Stimulated activated CD4-positive, alpha-beta T cell treated with anti-CD3 and anti-CD28 coated beads, Interleukin-1b, Interleukin-23, amount 100 ng/mL, for 24 hours (primary cell): Measurements from ENCODE around the gene KATNB1.
A peak's percentile ranks its signal among the peaks of the same experiment; 100 is the strongest.

Experiments used
- DNase-seq, 4 experiments: peaks; one replicate each; pipeline ENCODE4 v3.0.0-alpha.2; 2020; ENCODE audit warnings: low read depth in 4 of 4, low spot score in 1 of 4

The KATNB1 gene, protein sequence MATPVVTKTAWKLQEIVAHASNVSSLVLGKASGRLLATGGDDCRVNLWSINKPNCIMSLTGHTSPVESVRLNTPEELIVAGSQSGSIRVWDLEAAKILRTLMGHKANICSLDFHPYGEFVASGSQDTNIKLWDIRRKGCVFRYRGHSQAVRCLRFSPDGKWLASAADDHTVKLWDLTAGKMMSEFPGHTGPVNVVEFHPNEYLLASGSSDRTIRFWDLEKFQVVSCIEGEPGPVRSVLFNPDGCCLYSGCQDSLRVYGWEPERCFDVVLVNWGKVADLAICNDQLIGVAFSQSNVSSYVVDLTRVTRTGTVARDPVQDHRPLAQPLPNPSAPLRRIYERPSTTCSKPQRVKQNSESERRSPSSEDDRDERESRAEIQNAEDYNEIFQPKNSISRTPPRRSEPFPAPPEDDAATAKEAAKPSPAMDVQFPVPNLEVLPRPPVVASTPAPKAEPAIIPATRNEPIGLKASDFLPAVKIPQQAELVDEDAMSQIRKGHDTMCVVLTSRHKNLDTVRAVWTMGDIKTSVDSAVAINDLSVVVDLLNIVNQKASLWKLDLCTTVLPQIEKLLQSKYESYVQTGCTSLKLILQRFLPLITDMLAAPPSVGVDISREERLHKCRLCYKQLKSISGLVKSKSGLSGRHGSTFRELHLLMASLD

DNA sequence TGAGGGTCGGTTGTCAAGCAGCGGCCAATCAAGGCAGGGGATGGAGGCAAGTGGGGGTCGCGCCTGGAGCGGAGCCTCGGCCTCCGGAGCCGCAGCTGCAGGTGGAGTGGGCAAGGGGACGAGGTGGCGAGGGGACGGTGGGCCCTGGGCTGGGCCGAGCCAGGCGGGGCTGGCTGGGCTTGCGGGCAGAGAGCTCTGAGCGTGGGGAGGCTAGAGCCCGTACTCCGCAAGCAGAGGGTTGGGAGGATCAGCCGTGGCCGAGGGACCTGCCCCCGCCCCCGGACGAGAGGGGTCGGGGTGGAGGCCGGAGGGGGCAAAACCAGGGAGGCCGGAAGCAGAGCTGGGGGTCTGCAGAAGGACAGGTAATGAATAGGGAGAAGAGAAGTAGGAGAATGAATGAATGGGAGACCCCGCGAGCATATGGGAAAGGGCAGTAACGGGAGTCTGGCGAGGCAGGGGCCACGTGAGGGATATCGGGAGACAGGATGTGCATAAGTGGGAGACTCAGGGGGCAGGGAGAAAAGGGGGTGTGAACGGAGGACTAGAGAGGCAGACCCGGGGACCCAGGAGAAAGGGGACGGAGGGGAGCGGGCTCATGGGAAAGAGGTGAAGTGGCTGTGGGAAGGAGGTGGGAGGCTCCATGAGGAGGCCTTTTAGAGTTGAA lies at the start of gene KATNB1:
Gene KATNB1 (plus strand): TSS at position 16 of the 664 bp plus-strand sequence. CDS start 1,474 bp downstream, outside the sequence.
- no peak for DNase-seq

DNA sequence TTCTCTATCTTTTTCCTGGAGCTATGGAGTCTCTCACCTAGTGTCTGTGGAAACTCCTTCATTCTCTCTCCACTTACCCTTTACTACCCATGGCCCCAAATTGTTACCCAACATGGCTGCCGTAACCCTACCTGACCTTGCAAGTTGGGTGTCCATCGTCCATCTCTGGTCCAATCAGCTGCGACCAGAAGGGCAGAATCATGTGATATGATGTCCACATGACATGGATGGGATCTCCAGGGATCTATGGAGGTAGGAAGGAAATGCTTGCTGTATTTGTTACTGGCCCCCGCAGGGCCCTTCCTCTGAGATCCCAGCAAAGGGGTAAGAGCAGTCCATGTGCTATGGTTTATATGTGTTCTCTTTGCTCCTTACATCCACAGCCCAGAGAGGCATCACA lies 49.0 kb upstream of the KATNB1 start:
- DNase-seq, result no peak

DNA sequence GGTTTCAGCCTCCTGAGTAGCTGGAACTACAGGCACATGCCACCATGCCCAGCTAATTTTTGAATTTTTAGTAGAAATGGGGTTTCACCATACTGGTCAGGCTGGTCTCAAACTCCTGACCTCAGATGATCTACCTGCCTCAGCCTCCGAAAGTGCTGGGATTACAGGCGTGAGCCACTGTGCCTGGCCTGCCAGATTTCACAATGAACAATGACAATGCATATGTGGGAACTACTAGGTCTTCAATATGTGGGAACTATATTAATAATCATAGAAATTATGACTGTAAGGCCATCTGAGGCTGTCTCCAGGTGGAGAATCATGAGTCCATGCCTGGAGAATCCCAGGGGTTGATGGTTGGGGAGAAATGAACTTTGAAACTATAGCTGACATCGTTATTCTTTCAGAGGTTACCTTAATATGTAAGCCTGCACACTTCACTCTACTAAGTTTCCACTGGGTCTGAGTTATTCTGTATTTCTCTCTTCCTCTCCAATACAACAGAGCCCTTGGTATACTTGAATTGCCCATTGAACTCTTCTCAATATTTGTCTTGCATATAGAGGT lies 48.1 kb upstream of the KATNB1 start:
- no peak for DNase-seq

DNA sequence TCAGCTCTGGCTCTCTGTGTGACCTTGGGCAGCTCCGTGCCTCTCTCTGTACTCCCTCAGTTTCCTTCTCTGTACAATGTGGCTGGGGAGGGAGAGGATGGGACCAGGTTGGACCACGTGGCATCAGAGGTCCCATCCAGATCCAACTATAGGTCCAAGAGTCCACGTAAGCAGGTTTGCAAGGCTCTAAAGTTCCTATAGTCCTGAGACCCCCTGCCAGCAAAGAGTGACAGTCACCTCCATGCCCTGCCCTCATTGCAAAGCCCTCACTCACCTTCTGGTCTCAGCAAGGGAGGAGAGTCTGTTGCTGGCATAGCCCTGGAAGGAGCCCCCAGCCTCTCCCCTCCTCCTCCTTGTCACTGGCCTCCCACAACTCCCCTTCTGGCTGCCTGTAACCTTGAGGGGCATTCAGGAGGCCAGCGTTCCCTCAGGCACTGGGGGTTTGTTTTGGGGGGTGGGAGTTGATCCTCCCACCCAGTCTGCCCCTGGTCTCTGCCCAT lies 47.0 kb upstream of the KATNB1 start:
- no peak for DNase-seq

DNA sequence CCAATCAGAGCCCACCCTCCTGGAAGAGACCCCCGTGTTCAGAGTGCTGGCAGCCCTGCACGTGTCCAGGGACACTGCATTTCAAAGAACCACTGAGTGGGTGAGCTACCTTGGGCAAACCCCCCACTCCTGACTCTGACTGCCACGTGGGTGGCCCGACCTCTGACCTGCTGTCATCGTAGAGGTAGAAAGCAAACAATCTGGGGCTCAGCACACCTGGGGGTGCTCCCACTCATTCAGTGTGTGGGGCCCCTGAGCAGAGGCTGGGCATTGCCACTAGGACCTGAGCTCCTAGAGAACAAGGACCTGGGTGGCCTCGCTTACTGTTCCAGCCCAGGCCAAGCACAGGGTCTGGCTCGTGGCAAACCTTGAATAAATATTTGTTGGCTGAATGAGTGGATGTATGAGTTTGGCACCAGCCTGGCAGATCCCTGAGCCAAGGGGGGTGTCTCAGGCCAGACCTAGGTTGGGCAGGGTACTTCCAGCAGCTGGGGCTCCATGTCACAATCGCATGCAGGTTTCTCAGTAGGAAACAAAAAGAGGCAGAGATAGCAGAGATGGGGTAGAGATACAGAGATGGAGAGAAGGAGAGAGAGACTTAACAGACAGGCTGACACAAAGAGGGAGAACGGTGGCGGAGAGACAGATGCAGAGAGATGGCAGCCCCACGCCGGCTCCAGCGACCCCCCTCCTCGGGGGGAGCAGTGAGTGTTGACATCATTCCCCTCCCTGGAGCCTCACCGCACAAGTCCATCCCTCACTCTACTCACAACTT lies 46.4 kb upstream of the KATNB1 start:
- DNase-seq, result no peak

DNA sequence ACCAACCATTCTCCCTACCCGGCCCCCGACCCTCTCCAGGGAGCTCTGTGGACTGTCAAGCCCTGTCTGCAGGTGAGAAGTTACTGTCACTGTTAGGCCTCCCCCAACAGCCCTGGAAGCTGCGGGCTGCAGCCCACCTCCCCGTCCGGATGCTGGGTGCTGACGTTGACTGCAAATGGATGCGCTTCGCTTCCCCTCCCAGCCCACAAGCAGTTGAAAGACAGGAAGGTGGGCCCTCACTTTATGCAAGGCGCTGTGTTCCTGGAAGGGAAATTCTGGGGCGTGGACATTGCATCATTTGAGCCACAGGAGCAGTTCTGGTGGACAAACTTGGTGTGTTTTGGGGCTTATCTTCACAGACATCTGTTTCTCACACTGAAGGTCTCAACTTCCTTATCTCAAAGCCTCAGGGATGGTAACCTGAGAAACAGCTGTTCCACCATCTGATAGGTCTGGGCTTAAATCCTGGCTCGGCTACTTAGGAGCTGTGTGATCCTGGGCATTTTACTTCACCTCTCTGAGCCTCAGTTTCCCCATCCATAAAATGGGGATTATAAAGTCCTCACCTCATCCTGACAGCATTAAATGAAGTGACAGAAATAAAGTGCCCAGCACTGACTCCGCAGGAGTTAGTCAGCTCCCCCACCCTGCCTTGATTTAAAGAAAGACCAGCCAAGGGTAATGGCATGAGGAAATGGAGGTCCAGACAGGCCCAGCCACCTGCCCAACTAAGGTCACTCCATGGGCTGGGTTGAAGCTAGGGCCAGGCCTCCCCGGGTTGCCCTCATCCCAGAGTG lies 45.6 kb upstream of the KATNB1 start:
- no peak for DNase-seq

DNA sequence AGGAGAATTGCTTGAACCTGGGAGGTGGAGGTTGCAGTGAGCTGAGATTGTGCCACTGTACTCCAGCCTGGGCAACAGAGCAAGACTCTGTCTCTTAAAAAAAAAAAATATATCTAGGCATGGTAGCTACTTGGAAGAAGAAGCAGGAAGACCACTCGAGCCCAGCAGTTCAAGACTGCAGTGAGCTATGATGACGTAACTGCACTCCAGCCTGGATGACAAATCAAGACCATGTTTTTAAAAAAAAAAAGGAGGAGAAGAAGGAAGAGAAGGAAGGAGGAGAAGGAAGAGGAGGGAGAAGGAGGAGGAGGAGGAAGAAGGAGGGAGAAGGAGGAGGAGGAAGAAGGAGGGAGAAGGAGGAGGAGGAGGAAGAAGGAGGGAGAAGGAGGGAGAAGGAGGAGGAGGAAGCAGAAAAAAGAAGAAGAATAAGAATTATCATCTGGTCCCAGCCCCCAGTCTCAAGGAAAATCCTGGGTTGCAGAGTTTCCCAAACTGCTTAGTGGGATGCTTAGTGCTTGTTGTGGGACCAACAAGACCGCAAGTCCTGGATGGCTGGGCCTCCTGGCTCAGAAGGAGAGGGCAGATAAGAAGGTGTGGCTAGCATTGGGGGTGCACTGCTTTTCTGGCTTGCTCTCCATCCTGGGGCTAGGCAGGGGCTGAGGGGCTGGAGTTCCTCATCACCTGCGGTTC lies 44.6 kb upstream of the KATNB1 start:
- DNase-seq, result no peak

DNA sequence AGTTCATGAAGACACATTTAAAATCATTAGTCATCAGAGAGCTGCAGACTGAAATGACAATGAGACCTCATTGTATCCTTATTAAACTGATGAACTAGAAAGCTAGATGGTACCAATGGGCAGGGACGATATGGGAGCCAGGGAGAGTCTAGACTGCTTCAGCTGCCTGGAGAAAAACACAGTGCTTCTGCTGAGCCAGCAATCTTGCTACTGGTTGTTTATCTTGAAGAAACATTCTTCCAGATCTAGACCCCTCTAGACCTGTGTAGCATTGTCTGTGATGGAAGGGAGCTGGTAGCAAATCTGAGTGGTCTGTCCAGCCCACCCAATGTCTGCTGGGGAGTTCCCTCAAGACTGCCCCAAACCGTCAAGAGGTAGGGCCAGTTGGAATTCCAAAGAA lies 42.9 kb upstream of the KATNB1 start:
- DNase-seq, result no peak

DNA sequence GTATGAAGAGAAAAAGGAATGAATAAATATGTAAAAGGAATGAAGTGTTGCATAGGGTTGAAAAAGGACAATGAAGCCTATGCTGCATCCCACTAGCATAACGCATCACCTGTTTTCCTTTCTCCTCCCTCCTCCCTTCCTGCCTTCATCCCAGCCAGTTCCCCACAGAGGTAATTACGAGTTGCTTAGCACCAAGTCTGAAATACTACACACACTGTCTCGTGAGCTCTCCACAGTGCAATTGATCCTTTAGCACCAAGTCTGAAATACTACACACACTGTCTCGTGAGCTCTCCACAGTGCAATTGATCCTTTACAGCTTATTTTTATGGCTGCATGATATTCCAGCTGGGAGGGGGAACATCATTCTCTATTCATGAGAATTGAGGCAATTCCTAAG lies 42.0 kb upstream of the KATNB1 start:
- no peak for DNase-seq

DNA sequence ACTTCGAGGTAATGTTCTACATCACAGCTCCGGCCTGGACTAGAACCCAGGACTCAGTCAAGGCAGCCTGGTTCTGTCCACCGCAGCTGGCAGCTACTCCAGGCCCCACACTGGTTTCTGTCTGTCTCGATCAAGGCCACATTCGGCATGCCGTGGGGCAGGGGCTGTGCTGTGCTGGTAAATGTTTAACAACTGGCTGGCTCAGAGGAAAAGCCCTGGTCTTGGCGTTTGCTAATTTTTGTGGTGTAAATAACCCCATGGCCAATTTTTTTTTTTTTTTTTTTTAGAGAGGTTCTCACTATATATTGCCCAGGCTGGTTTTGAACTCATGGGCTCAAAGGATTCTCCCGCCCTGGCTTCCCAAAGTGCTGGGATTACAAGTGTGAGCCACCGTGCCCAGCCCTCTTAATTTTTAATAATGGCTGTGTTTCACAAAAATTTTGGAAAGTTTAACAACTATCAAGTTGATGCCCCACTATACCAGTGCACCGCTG lies 41.3 kb upstream of the KATNB1 start:
- DNase-seq, result no peak

DNA sequence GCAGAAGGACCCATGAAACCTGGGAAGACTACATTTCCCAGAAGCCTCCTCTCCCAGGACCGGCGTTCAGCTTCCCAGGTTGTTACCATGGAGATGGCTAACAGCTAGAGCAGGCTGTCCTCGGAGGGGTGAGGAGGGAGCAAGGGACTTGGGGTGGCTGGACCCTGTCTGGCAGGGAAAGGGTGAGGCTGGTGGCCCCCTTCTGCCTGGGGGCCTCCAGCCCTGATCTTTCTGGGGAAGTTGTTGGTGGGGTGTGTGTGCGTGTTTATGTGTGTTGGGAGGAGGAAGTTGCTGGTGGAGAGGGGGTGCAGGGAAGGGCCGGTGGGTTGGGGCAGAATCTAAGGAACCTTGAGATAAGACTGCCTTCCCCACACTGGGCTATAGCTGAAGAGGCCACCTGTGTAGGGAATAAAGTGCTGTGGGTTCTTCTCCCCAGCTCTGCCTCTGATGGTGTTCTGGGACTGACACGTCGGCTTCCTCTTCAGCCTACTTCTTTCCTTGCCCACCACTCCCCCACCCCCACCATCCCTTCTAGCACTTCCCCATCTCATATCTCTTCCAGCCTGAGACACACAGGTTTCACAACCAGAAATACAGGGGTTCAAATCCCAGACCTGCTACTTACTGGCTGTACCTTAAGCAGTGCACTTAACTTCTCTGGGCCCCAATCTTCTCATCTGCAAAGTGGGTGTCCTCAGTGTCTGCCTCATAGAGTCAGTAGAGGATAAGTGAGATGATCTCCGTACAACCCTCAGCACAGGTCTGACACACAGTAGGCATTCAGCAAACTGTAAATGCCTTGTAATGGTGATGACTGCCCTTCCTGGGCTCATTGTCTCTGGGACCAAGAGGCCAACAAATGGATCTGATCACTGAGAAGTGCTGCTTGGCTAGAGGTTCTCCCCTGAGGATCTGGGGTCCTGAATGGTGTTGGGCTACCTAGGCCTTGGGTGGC lies 40.6 kb upstream of the KATNB1 start, which contains the start of gene DRC7:
Gene DRC7 (plus strand): TSS at position 82 of the 955 bp plus-strand sequence. CDS start 3,144 bp downstream, outside the sequence.
- DNase-seq, result peak in 1 of 4 experiments; percentile 5

DNA sequence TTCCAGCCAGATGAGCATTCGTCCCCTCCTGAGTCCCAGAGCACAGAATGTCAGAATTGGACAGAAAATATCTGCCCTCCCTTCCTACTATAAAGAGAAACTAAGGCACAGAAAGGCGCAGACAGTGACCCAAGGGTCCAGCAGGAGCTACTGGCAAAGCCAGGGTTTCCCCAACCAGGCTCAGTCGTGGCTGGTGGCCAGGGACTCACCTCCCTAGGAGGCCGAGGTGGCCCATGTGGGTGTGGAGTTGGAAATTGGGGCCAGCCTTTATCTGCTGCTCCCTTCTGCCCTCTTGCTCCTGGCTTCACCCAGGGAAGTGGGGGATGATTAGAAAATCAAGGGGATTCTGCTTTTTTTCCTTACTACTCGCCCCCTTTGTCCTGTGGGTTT lies 39.9 kb upstream of the KATNB1 start:
- no peak for DNase-seq

DNA sequence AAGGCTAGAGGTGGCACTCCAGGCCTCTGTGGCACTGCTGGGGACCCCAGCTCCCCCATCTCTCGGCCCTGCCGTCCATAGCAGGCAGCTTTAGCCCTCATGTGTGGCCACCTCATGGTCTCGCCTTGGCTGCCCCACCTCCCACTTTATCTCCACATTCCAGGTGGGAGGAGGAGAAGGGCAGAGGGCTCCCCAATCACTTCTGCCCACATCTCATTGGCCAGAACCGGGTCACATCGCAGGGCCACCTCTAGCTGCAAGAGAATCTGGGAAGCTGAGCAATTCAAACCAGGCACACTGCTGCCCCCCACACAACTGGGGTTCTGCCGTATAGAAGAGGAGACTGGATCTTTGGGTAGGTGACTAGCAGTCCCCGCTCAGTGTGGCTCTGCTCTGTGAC lies 39.3 kb upstream of the KATNB1 start:
- no peak for DNase-seq

DNA sequence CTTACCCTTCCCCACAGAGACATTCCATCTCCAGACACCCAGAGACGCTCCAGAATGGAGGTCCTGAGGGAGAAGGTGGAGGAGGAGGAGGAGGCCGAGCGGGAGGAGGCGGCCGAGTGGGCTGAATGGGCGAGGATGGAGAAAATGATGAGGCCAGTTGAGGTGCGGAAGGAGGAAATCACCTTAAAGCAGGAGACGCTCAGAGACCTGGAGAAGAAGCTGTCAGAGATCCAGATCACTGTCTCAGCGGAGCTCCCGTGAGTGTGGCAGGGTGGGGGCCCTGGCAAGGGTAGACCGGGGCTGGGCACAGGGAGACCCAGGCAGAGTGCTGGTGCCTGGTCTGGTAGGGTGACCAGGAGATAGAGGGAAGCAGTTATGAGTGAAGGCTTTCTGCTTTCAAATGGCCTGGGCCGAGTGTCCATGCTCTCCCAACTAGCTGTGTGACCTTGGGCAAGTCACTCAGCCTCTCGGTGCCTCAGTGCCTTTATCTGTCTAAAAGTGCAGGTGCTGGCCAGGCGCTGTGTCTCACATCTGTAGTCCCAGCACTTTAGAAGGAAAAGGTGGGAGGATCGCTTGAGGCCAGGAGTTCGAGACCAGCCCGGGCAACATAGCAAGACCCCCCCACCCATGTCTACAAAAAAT lies 37.6 kb upstream of the KATNB1 start:
- DNase-seq, result no peak

DNA sequence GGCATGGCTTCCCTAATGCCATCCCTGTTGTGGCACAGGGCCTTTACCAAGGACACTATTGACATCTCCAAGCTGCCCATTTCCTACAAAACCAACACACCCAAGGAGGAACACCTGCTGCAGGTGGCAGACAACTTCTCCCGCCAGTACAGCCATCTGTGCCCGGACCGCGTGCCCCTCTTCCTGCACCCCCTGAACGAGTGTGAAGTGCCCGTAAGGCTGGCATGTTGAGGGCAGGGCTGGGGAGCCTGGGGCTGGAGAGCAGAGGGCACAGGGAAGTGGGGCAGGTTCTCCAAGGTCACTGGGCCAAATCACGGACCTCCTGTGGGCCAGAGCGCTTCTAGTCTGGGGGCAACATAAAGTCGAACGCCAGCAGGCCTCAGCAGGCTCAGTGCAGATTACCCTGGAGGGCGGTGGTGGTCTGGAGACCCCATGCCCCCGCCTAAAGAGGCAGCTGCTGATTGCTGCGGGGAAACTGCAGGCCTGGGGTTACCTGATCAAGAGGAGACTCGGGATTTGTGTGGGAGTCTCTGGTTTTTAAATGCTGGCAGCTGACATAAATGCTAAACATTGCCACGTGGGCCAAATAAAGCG lies 36.7 kb upstream of the KATNB1 start:
- no peak for DNase-seq

DNA sequence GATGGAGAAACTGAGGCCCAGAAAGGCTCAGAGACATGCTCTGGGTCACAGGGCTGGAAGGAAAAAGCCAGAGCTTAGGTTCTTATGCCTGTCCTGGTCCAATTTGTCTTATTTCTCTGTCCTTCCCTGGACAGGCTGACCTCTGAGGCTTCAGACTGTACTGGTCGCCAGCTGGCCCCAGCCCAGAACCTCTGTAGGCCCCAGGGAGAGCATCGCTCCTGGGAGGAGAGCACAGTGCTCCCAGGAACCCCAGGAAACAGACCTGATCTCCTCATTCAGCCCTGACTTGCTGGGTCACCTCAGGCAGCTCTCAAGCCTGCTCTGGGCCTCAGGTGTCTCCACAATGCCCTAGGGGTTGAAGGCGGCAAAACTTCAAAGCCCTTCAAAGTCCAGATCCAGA lies 36.1 kb upstream of the KATNB1 start:
- DNase-seq, result no peak

DNA sequence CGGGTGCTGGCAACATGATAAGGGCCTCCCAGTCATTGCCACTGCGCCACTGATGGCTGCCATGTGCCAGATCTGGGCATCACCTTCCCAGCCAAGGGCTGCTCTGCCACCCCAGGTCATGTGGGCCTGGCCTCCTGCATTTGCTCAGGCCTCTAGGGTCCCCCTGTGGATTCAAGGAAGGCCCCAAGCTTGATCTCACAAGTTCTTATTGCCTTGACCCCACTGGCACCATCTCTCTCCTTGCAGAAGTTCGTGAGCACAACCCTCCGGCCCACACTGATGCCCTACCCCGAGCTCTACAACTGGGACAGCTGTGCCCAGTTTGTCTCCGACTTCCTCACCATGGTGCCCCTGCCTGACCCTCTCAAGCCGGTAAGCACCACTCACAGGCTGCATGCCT lies 35.7 kb upstream of the KATNB1 start:
- DNase-seq, result no peak
